Right lobe of liver (tissue), 6 donors: ENCODE results near the gene PKP4. TPM values are rescaled to one million over a fixed set of nuclear protein-coding genes. Genes with fewer than 3 reads are reported as not detected.
A peak's percentile ranks its signal among the peaks of the same experiment; 100 is the strongest.

Experiments
- ATAC-seq, 4 donors: fragments of 200-7000 bp; cut with Tn5 transposase; one replicate each; pipeline ENCODE4 v1.9.1; 2020; ENCODE audit warnings: mild to moderate bottlenecking in 4 of 4, moderate library complexity in 4 of 4
- DNase-seq, 3 donors: peaks; one replicate each; pipeline ENCODE4 v3.0.0-alpha.2; 2020
- H3K27ac ChIP-seq, 3 donors: fragments of 200-600 bp; one replicate each; pipeline ENCODE4 v1.8.0; 2022
- H3K27me3 ChIP-seq, 2 donors: fragments of 200-600 bp; one replicate each; pipeline ENCODE4 v1.8.0; 2022
- H3K36me3 ChIP-seq, 4 donors: fragments of 200-600 bp; sonication (generic) in 1 of 4; one replicate each; pipeline versions ENCODE4 v1.5.1 to v1.8.0; 2017 to 2022; ENCODE audit warnings: control low read depth in 1 of 4
- H3K4me1 ChIP-seq, 4 donors: fragments of 200-600 bp; sonication (generic) in 1 of 4; one replicate each; pipeline versions ENCODE4 v1.5.1 to v1.8.0; 2017 to 2022; ENCODE audit warnings: control low read depth in 1 of 4
- H3K4me3 ChIP-seq, 3 donors: fragments of 200-600 bp; one replicate each; pipeline ENCODE4 v1.8.0; 2022
- H3K9me3 ChIP-seq, 4 donors: fragments of 200-600 bp; sonication (generic) in 1 of 4; one replicate each; pipeline versions ENCODE4 v1.5.1 to v1.8.0; 2017 to 2022; ENCODE audit warnings: control low read depth in 1 of 4
- CTCF ChIP-seq, 4 donors: fragments of 200-600 bp in 3 of 4; fragments of 450-650 bp in 1 of 4; IDR thresholded peaks; one replicate each; pipeline versions ENCODE4 v1.5.1 to v1.8.0; 2016 to 2022; ENCODE audit warnings: antibody characterized with exemption in 4 of 4, mild to moderate bottlenecking in 2 of 4
- POLR2A ChIP-seq: fragments of 450-650 bp; IDR thresholded peaks from one replicate; pipeline ENCODE4 v1.6.1; 2017; ENCODE audit warnings: antibody characterized with exemption, mild to moderate bottlenecking
- WGBS: methylation state at CpG from one replicate; pipeline ENCODE4 v1.1.6; 2018; ENCODE audit warnings: low coverage, low lambda C conversion rate; ENCODE audit not compliant: insufficient coverage; ENCODE audit errors: missing lambda C conversion rate; 5-methylcytosine and 5-hydroxymethylcytosine counted together
- intact Hi-C, 2 donors: fragments of 100-400 bp; cut with DNase I; formaldehyde crosslinking; loops; one replicate each; pipeline versions ENCODE4 v1.11.2 to v1.14.1; 2022
- total RNA-seq, 6 experiments: library from RNA; depleted of rRNA in 2 of 6; stranded (reverse); fragments of >200 nt in 2 of 6; fragmentation: NEBNext Ultra II Directional in 3 of 6; extraction: Animal tissue kit (Norgen Biotek cat#: 25700) in 3 of 6; gene quantifications; one replicate each; pipeline versions ENCODE4 v1.1.0 to v1.2.4, GENCODE V29; 2016 to 2023
- donor health status: DM: no; HTN: yes; CAD: no.
- donor health status: DM: no; HTN: no; CAD: no.
- donor health status: DM: no; HTN: no; CAD: no.
- donor health status: DM: no; HTN: yes; CAD: no.
- donor health status: DM: no; HTN: yes; CAD: no.

Gene PKP4
- total RNA-seq, 6 experiments from 2014 or later, result 27.2 to 41.6 (median 33.2) TPM

GRCh38 chr2:158443606-158444005, 13.1 kb upstream of the PKP4 start:
- WGBS, result 85% methylated on average over 1 of the region's 1 CpG
- Histone ChIP-seq H3K27me3 (no peaks in the 10 kb centered on the region), H3K36me3 (no peaks in the 10 kb centered on the region), H3K4me3 (no peak overlapping the region), H3K27ac (no peak overlapping the region), H3K9me3 (no peaks in the 10 kb centered on the region), H3K4me1 (no peaks in the 10 kb centered on the region)
- DNase-seq (no peak), ATAC-seq (no peak)
- TF ChIP-seq POLR2A (no peak), CTCF (IDR thresholded peaks at IDR 0.05) (no peak)
- intact Hi-C loops, result no loop called here

- DNase-seq, result peak; percentile 68 to 76 (median 71)
- Histone ChIP-seq H3K27ac (peak overlapping the region; percentile 90 to 94 (median 94)), H3K4me3 (peak overlapping the region; percentile 85 to 92 (median 86)), H3K27me3 (no peaks in the 10 kb centered on the region), H3K36me3 (no peaks in the 10 kb centered on the region), H3K4me1 (peaks cover 0 to 19% (median 7%) of the 10 kb centered on the region in 4 donors), H3K9me3 (no peaks in the 10 kb centered on the region)
- ATAC-seq, result peak; percentile 37 to 56 (median 46)
- intact Hi-C loops, result no loop called here
- WGBS, result 0% methylated on average over 18 of the region's 84 CpGs
- TF ChIP-seq POLR2A (no peak), CTCF (IDR thresholded peaks at IDR 0.05) (no peak)
Measured at GRCh38 chr2:158457092-158457825, 507 bp downstream of the PKP4 start.

- Histone ChIP-seq H3K36me3 (no peaks in the 10 kb centered on the region), H3K4me1 (peaks cover 0 to 19% (median 7%) of the 10 kb centered on the region in 4 donors), H3K27ac (peak overlapping the region; percentile 90 to 94 (median 94)), H3K9me3 (no peaks in the 10 kb centered on the region), H3K4me3 (peak overlapping the region; percentile 85 to 92 (median 86)), H3K27me3 (no peaks in the 10 kb centered on the region)
- TF ChIP-seq CTCF (IDR thresholded peaks at IDR 0.05), result peak; percentile 19 to 50 (median 44)
- peak; percentile 91 for TF ChIP-seq POLR2A
- DNase-seq (peak; percentile 92 to 95 (median 94)), ATAC-seq (peak; percentile 82 to 92 (median 86))
- 0% methylated on average over 15 of the region's 61 CpGs for WGBS
- intact Hi-C loops, result no loop called here
Measured at GRCh38 chr2:158457826-158458616, 1.3 kb downstream of the PKP4 start.

GRCh38 chr2:158458617-158458920, 1.8 kb downstream of the PKP4 start:
- peak overlapping the region; percentile 90 to 94 (median 94) for H3K27ac ChIP-seq
- H3K27me3 ChIP-seq, result no peaks in the 10 kb centered on the region
- H3K4me1 ChIP-seq, result peaks cover 0 to 19% (median 7%) of the 10 kb centered on the region in 4 donors
- WGBS, result 8% methylated on average over 9 of the region's 9 CpGs
- ATAC-seq, result no peak
- TF ChIP-seq CTCF (IDR thresholded peaks at IDR 0.05) (no peak), POLR2A (no peak)
- no peaks in the 10 kb centered on the region for H3K36me3 ChIP-seq
- no peaks in the 10 kb centered on the region for H3K9me3 ChIP-seq
- intact Hi-C loops, result no loop called here
- H3K4me3 ChIP-seq, result peak overlapping the region; percentile 85 to 92 (median 86)
- no peak for DNase-seq
